Thyroid gland (tissue), 4 donors: ENCODE measurements around the gene ATOSA. TPM values are rescaled to one million over a fixed set of nuclear protein-coding genes. Genes with fewer than 3 reads are reported as not detected.

ENCODE experiments used
- DNase-seq, 2 donors: peaks; one replicate each; pipeline ENCODE4 v3.0.0-alpha.2; 2019
- H3K27ac ChIP-seq, 3 donors: fragments of 200-600 bp; sonication (generic); 1 replicate in 2 of 3; 2 replicates in 1 of 3; pipeline ENCODE4 v1.5.1; 2016 to 2019; ENCODE audit warnings: mild to moderate bottlenecking in 1 of 3, moderate library complexity in 1 of 3
- H3K27me3 ChIP-seq: fragments of 200-600 bp; sonication (generic); one replicate; pipeline ENCODE4 v1.5.1; 2019
- H3K36me3 ChIP-seq, 2 donors: fragments of 200-600 bp; sonication (generic); one replicate each; pipeline ENCODE4 v1.5.1; 2016 to 2019
- H3K4me1 ChIP-seq, 2 donors: fragments of 200-600 bp; sonication (generic); one replicate each; pipeline ENCODE4 v1.5.1; 2017 to 2019
- H3K4me3 ChIP-seq, 3 donors: fragments of 200-600 bp; sonication (generic); replicated peaks in 1 of 3; 1 replicate in 2 of 3; 2 replicates in 1 of 3; pipeline ENCODE4 v1.5.1; 2016; ENCODE audit warnings: mild to moderate bottlenecking in 1 of 3
- H3K9me3 ChIP-seq: fragments of 200-600 bp; sonication (generic); one replicate; pipeline ENCODE4 v1.5.1; 2017
- POLR2A ChIP-seq, 2 donors: fragments of 450-650 bp; IDR thresholded peaks; one replicate each; pipeline ENCODE4 v1.6.1; 2017; ENCODE audit warnings: antibody characterized with exemption in 2 of 2, mild to moderate bottlenecking in 2 of 2, moderate library complexity in 1 of 2
- WGBS, 2 donors: methylation state at CpG; one replicate each; pipeline ENCODE4 v1.1.5; 2017; 5-methylcytosine and 5-hydroxymethylcytosine counted together
- intact Hi-C: fragments of 100-400 bp; cut with DNase I; formaldehyde crosslinking; loops from one replicate; pipeline ENCODE4 v1.15.1; 2023
- total RNA-seq, 4 donors: library from RNA; depleted of rRNA; stranded (reverse); fragments of >200 nt; gene quantifications; one replicate each; pipeline ENCODE4 v1.2.3, GENCODE V29; 2016
- TF ChIP-seq, protein P1 (sequence below), 6 experiments: fragments of 200-600 bp in 3 of 6; fragments of 450-650 bp in 3 of 6; sonication (generic) in 3 of 6; IDR thresholded peaks; one replicate each; pipeline ENCODE4 v1.5.1; 2016 to 2019; ENCODE audit warnings: antibody characterized with exemption in 6 of 6, mild to moderate bottlenecking in 2 of 6, inconsistent platforms in 1 of 6, moderate library complexity in 1 of 6

The ATOSA gene
- total RNA-seq, 4 donors from 2014 or later, result 88.7 to 164 (median 117) TPM

DNA sequence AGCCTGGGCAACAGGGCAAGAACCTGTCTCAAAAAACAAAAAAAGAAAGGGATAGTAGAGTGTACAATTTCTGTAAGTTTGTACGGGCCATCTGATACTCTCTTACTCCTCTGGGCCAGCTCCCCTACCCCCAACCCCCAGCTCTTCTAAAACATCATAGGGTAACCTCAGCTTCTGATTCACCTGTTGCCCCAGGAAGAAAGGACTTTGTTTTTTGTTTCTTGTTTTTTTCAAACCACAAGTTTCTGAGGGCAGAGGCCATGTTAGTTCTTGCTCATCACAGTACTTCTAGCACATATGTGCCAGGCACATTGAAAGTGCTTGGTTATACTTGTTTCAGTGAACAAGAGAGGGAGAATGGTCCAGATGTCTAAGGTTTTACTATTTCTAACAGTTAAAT, 20.2 kb downstream of the ATOSA start:
- 88 to 100% methylated on average over 1 of the region's 1 CpG for WGBS, 2 donors
- Histone ChIP-seq H3K9me3 (no peaks in the 10 kb centered on the region), H3K4me3 (no peak overlapping the region), H3K27me3 (no peaks in the 10 kb centered on the region), H3K4me1 (peaks cover 25 to 35% of the 10 kb centered on the region in 2 donors), H3K36me3 (peaks cover 0 to 11% of the 10 kb centered on the region in 2 donors), H3K27ac (peak overlapping the region in 2 of 3 donors; percentile 48 to 54)
- no peak for DNase-seq
- TF ChIP-seq POLR2A (IDR thresholded peaks at IDR 0.05), result no peak
- TF ChIP-seq, protein P1, sequence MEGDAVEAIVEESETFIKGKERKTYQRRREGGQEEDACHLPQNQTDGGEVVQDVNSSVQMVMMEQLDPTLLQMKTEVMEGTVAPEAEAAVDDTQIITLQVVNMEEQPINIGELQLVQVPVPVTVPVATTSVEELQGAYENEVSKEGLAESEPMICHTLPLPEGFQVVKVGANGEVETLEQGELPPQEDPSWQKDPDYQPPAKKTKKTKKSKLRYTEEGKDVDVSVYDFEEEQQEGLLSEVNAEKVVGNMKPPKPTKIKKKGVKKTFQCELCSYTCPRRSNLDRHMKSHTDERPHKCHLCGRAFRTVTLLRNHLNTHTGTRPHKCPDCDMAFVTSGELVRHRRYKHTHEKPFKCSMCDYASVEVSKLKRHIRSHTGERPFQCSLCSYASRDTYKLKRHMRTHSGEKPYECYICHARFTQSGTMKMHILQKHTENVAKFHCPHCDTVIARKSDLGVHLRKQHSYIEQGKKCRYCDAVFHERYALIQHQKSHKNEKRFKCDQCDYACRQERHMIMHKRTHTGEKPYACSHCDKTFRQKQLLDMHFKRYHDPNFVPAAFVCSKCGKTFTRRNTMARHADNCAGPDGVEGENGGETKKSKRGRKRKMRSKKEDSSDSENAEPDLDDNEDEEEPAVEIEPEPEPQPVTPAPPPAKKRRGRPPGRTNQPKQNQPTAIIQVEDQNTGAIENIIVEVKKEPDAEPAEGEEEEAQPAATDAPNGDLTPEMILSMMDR (IDR thresholded peaks at IDR 0.05), result no peak
- intact Hi-C loops, result no loop called here

DNA sequence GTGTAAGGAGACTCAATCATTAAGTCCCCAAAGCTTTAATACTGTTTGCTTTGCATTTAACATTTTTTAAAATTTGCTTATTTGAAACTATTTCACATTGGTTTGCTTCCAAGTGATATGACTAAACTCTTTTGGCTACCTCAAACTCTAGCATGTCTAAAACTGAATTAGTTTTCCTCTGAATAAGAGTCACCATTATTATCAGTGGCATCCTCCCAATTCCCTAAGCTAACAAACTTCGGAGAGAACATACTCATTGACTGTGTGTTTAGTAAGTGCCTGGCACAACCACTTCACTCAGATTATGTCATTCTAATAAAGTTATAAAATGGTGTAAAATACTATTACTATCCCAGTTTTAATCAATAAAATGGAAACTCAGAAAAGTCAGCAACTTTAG, 21.9 kb downstream of the ATOSA start:
- 9 to 10% methylated on average over 1 of the region's 1 CpG for WGBS, 2 donors
- Histone ChIP-seq H3K27me3 (no peaks in the 10 kb centered on the region), H3K9me3 (no peaks in the 10 kb centered on the region), H3K4me3 (no peak overlapping the region), H3K4me1 (peaks cover 38 to 51% of the 10 kb centered on the region in 2 donors), H3K27ac (peak overlapping the region; percentile 48 to 61 (median 54)), H3K36me3 (peaks cover 0 to 11% of the 10 kb centered on the region in 2 donors)
- intact Hi-C loops, result no loop called here
- no peak for TF ChIP-seq POLR2A (IDR thresholded peaks at IDR 0.05)
- TF ChIP-seq, protein P1 (IDR thresholded peaks at IDR 0.05), result no peak
- DNase-seq, result no peak

DNA sequence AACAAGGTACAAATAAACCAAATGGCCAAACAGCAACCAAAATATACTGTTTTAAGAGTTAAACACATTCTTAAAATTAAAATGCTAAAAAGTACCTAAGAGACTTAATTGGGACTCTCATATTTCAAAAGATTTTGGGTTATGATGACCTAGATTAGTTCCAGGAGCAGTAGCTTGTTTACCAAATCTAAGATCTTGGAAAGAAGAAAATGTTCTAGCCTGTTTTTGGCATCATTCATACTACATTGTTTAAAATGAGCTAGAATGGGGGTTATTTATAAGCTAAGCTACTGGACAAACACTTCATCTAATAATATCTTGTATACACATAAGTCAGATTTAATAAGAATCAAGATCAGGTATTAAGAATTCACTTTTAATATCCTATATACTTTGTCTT, 22.8 kb downstream of the ATOSA start:
- H3K4me3 ChIP-seq, result no peak overlapping the region
- no peaks in the 10 kb centered on the region for H3K9me3 ChIP-seq
- DNase-seq, result no peak
- intact Hi-C loops, result no loop called here
- H3K27ac ChIP-seq, result peak overlapping the region; percentile 48 to 61 (median 54)
- TF ChIP-seq, protein P1 (IDR thresholded peaks at IDR 0.05), result no peak
- no peak for TF ChIP-seq POLR2A (IDR thresholded peaks at IDR 0.05)
- H3K36me3 ChIP-seq, result peaks cover 0 to 11% of the 10 kb centered on the region in 2 donors
- no peaks in the 10 kb centered on the region for H3K27me3 ChIP-seq
- peaks cover 42 to 57% of the 10 kb centered on the region in 2 donors for H3K4me1 ChIP-seq

DNA sequence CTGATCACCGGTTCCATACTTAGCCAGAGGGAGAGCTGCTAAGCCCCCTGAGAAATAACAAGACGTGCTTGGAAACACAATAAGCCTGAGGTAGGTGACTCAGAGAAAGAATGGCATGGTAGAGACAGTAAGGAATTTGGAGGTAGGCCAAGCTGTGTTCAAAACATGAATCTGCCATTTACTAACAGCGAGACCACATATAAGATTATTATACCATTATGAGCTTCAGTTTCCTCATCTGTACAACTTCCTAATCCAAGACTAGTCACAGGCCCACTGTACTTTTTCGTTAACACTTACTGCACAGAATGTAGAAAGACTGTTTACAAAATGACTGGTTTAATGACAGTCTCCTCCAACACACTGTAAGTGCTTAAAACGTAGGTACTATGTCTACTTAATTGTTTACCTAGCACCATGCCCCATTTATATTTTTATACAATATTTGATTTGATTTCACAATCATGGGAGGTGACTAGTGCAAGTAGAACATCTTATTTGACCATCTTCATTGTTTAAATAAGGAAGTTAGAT, 25.7 kb downstream of the ATOSA start:
- peak overlapping the region; percentile 53 to 72 (median 70) for H3K27ac ChIP-seq
- no peaks in the 10 kb centered on the region for H3K36me3 ChIP-seq
- TF ChIP-seq, protein P1 (IDR thresholded peaks at IDR 0.05), result no peak
- no peak for TF ChIP-seq POLR2A (IDR thresholded peaks at IDR 0.05)
- H3K27me3 ChIP-seq, result no peaks in the 10 kb centered on the region
- no peak overlapping the region for H3K4me3 ChIP-seq
- WGBS, 2 donors, result 60 to 61% methylated on average over 5 of the region's 5 CpGs
- no peaks in the 10 kb centered on the region for H3K9me3 ChIP-seq
- intact Hi-C loops, result no loop called here
- DNase-seq, result no peak
- peaks cover 57 to 62% of the 10 kb centered on the region in 2 donors for H3K4me1 ChIP-seq

DNA sequence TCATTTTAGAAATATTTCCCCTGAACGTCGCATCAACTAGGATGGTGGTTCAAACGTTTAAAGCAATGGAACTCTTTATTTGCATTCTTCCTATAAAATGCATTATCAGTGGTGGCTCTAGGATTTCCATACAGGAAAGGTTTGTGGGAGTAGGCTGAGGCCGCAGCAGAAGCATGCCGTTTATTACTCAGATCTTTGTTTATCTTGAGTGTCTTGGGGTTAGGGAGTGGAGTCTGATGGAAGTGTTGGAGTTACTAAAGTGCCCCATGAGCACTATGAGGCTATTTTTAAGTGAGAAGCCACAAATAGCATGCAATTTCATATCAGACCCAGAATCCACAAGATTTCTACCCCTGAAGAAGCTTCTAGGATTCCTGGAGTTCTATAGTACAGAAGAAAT, 26.2 kb downstream of the ATOSA start:
- Histone ChIP-seq H3K4me3 (no peak overlapping the region), H3K9me3 (no peaks in the 10 kb centered on the region), H3K27ac (peak overlapping the region; percentile 53 to 72 (median 70)), H3K36me3 (no peaks in the 10 kb centered on the region), H3K4me1 (peaks cover 55 to 58% of the 10 kb centered on the region in 2 donors), H3K27me3 (no peaks in the 10 kb centered on the region)
- no peak for TF ChIP-seq POLR2A (IDR thresholded peaks at IDR 0.05)
- TF ChIP-seq, protein P1 (IDR thresholded peaks at IDR 0.05), result no peak
- intact Hi-C loops, result no loop called here
- no peak for DNase-seq
- WGBS, 2 donors, result 46 to 53% methylated on average over 5 of the region's 5 CpGs
